Skeletal muscle satellite cell (primary cell): ENCODE measurements around the gene FARS2.

Experiments used
- H3K27me3 ChIP-seq: 2 replicates; pipeline ENCODE4 v1.7.0; 2013; ENCODE audit warnings: low read length; ENCODE audit not compliant: control insufficient read depth, insufficient read depth
- H3K36me3 ChIP-seq: 2 replicates; pipeline ENCODE4 v1.7.0; 2013; ENCODE audit warnings: mild to moderate bottlenecking, control low read depth, low read length; ENCODE audit not compliant: insufficient read depth
- H3K4me1 ChIP-seq: 2 replicates; pipeline ENCODE4 v1.7.0; 2013; ENCODE audit warnings: low read length; ENCODE audit not compliant: control insufficient read depth, insufficient read depth
- H3K4me2 ChIP-seq: 2 replicates; pipeline ENCODE4 v1.7.0; 2013; ENCODE audit warnings: mild to moderate bottlenecking, low read length
- H3K4me3 ChIP-seq: 2 replicates; pipeline ENCODE4 v1.7.0; 2013; ENCODE audit warnings: low read length
- H3K9ac ChIP-seq: 2 replicates; pipeline ENCODE4 v1.7.0; 2013; ENCODE audit warnings: mild to moderate bottlenecking, low read depth, low read length, moderate library complexity
- H3K9me3 ChIP-seq: replicated peaks from 2 replicates; pipeline ENCODE4 v1.7.0; 2013; ENCODE audit warnings: mild to moderate bottlenecking, control low read depth, low read length

Gene FARS2

DNA sequence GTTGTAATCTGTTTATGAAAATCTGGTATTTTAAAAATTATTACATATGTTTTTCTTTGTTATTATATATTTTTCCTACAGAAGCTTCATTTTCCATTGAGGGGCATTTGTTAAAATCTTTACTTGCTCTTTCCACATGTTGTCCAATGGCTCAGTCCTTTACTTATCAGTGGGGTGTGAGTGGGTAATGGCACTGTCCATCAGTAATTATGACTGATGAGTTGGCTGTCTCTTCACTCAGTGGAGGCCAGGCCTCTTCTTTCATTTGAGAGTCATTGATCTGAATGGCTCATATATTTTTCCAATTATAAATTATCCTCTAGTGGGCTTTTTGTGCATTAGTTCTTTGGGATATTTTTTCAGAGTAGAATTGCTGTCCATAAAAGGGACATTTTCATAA is 45.7 kb downstream of the FARS2 start:
- Histone ChIP-seq H3K36me3 (no peaks in the 10 kb centered on the region), H3K9me3 (no peaks in the 10 kb centered on the region), H3K4me3 (no peak overlapping the region), H3K27me3 (no peaks in the 10 kb centered on the region), H3K9ac (no peak overlapping the region), H3K4me1 (peaks cover 5% of the 10 kb centered on the region), H3K4me2 (no peak overlapping the region)

DNA sequence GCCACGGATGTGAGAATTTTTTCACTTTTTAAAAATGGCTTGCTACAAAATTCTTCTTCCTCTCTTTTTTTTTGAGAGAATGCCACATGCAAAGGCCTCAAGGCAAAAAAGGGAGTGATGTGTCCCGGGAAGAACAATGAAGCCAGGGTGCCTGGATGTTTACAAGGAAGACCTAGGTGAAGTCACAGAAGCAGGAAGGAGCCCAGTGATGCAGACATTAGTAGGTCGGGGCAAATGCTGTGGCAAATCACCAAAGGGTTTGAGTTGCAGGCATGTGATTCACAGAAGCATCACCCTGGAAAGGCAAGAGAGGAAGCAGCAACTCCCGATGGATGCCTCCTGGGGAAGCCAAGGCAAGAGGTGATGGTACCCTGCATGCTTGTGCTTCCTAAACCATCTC is 46.8 kb downstream of the FARS2 start:
- Histone ChIP-seq H3K4me3 (no peak overlapping the region), H3K4me2 (no peak overlapping the region), H3K9me3 (no peaks in the 10 kb centered on the region), H3K4me1 (peaks cover 5% of the 10 kb centered on the region), H3K9ac (no peak overlapping the region), H3K27me3 (no peaks in the 10 kb centered on the region), H3K36me3 (no peaks in the 10 kb centered on the region)

DNA sequence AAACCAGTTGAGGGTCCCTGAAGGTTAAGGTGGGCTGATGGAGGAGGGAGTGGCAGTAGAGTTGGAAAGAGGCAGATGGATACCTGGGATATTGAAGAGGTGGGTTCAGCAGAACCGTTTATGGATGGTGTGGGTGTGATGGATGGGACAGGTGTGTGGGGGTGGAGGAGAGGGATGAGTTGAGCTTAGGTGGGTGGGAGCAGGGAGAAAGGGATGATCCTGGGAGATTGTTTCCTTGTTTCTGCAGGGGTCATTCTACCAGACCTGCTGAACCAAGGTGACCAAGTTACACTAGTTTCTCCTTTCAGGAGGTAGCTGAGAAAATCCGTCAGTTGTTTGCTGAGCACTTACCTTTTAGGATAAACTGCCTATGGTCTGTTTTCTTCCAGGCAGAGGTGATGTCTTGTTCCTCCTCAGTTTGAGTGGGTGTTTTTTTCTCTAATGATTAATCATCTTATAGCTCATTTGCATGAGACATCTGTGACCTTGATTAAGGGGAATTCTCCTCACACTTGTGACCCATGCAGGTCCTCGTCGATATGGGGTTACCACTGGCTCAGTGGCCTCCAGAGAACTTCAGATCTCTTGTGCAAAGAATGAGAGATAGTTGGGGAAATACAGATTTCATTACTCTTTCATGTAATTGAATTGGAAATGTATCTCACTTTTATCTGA is 53.0 kb downstream of the FARS2 start:
- Histone ChIP-seq H3K9me3 (no peaks in the 10 kb centered on the region), H3K4me1 (no peaks in the 10 kb centered on the region), H3K27me3 (no peaks in the 10 kb centered on the region), H3K4me2 (no peak overlapping the region), H3K36me3 (no peaks in the 10 kb centered on the region), H3K9ac (no peak overlapping the region), H3K4me3 (no peak overlapping the region)

DNA sequence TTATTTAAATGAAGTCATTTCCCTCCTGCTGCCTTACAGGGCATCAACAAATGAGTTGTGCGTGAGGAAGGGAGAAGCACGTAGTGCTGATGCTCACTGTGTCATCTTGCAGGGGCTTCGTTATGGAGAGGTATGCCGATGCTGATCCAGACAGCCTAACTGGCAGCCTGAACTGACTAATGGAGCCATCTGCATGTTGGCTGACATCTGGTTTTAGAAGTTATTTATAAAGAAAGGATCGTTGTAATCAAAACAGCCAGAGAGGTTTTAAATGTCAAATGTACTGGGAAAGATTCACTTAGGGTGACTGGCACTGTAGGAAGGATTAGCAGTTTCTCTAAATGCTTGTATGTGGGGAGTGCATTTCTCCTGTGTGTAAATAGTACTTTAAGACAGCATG is 54.6 kb downstream of the FARS2 start:
- Histone ChIP-seq H3K4me1 (no peaks in the 10 kb centered on the region), H3K4me3 (no peak overlapping the region), H3K4me2 (no peak overlapping the region), H3K36me3 (no peaks in the 10 kb centered on the region), H3K9ac (no peak overlapping the region), H3K9me3 (no peaks in the 10 kb centered on the region), H3K27me3 (no peaks in the 10 kb centered on the region)

DNA sequence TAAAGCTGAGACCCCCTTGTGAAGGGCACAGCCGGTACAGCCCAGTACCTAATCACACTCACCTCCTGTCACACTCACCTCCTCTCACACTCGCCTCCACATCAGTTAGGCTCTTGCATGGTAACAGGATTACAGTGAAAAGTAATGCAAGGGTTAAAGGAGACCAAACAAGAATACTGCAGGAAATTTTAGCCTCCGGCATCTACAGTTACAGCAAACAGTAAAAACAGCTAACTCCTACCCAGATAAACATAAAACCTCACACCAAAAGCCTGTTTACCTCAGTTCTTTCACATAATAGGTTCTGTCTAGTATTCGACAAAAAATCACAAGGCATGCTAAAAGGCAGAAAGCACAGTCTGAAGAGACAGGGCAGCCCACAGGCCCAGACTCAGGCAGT is 55.6 kb downstream of the FARS2 start:
- Histone ChIP-seq H3K4me3 (no peak overlapping the region), H3K4me2 (no peak overlapping the region), H3K27me3 (no peaks in the 10 kb centered on the region), H3K9me3 (no peaks in the 10 kb centered on the region), H3K36me3 (no peaks in the 10 kb centered on the region), H3K4me1 (no peaks in the 10 kb centered on the region), H3K9ac (no peak overlapping the region)

DNA sequence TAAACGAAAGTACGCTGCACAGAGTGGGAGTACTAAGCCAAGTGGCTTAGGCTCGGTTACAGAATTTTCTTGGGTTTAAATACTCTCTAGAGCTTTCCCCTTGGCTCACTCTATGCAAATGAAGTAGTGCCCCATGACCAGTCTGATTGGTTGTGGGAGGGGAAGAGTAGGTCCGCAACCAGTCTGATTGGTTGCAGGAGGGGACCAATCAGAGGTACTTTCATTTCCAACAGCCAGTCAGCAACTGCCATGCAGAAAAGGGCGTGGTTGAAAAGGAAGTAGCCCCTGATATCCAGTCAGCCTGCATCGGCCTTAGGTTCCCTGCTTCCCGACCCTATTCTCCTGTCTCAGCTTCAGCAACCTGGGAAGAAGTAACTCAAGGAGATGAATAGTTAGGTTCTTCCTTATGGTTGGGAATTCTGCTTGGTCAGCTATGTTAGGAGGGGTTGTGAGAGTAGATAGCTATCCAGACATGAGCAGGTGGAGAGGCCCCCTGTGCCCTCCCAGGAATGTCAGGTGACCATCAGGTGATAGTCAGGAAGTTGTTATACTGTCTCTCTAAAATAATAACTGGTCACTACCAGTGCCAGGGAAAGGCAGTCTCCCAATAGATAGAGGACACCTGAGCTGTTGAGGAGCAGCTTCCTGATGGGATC is 57.4 kb downstream of the FARS2 start:
- Histone ChIP-seq H3K36me3 (no peaks in the 10 kb centered on the region), H3K4me3 (no peak overlapping the region), H3K9me3 (no peaks in the 10 kb centered on the region), H3K9ac (no peak overlapping the region), H3K4me2 (no peak overlapping the region), H3K27me3 (no peaks in the 10 kb centered on the region), H3K4me1 (no peaks in the 10 kb centered on the region)

DNA sequence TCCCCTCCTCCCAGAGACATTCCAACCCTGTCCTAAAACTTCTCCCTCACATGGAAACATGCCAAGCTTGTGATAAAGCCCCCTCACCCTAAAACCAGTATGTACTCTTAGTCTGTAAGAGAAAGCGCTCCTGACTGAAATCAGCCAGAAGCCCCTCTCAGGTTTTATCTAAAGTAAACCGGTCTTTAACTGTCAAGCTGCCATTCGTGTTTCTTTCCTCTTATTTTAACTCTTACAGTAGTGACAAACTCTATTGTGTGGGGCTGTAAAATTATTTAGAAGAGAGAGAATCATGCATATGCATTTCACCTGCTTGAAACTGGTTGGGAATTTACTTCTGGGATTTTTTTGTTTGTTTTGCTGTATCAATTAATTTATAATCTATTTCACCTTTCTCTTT is 62.7 kb downstream of the FARS2 start:
- Histone ChIP-seq H3K9me3 (no peaks in the 10 kb centered on the region), H3K4me1 (no peaks in the 10 kb centered on the region), H3K9ac (no peak overlapping the region), H3K27me3 (no peaks in the 10 kb centered on the region), H3K4me2 (no peak overlapping the region), H3K36me3 (peaks cover 4% of the 10 kb centered on the region), H3K4me3 (no peak overlapping the region)

DNA sequence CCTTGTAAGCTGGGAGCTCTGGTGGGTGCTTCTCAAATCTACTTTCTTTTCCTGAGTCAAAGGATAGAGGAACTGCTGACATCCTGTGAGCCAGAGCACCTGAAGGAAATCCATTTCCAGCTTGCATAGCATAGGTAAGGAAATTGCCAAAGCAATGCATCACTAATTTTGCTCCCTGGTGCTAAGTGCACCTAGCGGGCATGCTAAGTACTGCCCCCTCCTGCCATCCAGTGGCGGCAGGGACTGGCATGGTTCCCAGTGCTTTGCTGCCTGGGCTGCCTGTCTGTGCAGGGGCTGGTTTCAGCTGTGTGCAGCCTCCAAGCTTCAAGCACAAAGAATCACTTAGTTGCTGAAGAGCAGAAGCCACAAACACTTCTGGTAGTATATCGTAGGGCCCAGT is 63.9 kb downstream of the FARS2 start:
- Histone ChIP-seq H3K4me1 (no peaks in the 10 kb centered on the region), H3K9ac (no peak overlapping the region), H3K4me3 (no peak overlapping the region), H3K27me3 (no peaks in the 10 kb centered on the region), H3K36me3 (peaks cover 4% of the 10 kb centered on the region), H3K4me2 (no peak overlapping the region), H3K9me3 (no peaks in the 10 kb centered on the region)

DNA sequence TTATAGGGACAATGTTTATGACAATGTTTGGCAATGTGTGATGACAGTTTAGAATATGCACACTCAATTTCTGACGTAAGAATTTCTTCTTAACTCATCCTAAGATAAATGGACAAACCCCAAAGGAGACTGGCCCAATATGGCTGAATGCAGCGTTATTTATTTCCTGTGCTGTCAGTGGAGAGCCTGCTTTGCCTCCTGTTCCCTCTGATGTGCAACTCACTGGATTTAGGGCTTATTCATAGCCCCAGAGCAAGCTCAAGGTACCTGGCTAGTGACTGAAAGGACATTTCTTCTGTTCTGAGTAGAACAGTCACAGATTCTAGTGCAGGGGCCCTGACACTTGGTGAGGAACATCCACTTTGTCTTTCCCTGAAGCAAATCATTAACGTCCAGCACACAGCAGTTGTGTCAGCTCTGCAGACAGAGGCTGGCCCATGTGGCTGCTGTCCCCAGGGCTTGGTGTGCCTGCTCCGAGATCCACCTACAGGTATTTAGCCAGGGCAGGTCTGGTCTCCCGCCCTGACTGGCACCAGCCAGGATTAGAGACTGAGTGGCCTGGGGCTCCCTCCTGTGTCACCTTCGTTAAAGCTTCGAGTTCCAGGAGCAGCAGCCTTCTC is 64.8 kb downstream of the FARS2 start:
- H3K36me3 ChIP-seq = peaks cover 4% of the 10 kb centered on the region
- H3K4me3 ChIP-seq = no peak overlapping the region
- H3K9ac ChIP-seq = no peak overlapping the region
- H3K4me1 ChIP-seq = no peaks in the 10 kb centered on the region
- no peak overlapping the region for H3K4me2 ChIP-seq
- no peaks in the 10 kb centered on the region for H3K27me3 ChIP-seq
- H3K9me3 ChIP-seq = no peaks in the 10 kb centered on the region

DNA sequence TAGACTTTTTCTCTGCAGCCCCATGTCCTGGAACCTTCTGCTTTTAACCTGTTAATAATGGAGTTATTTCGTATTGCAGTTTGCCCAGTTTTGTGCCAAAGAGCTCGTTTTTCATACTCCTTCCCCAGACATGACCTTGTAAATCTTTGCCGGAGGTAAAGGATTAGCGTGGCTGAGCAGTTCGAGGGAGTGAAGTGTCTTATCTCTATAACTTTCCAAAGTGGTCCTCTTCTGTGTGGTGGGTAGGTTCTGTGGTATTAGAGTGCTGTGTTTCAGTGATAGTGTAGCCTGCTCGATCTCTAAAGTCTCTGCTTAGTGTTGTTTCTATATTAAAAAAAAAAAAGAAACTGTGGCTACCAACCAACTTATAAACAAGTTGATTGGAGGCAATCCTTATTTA is 67.5 kb downstream of the FARS2 start:
- Histone ChIP-seq H3K27me3 (no peaks in the 10 kb centered on the region), H3K4me3 (no peak overlapping the region), H3K9me3 (no peaks in the 10 kb centered on the region), H3K4me2 (no peak overlapping the region), H3K36me3 (peaks cover 4% of the 10 kb centered on the region), H3K4me1 (no peaks in the 10 kb centered on the region), H3K9ac (no peak overlapping the region)

DNA sequence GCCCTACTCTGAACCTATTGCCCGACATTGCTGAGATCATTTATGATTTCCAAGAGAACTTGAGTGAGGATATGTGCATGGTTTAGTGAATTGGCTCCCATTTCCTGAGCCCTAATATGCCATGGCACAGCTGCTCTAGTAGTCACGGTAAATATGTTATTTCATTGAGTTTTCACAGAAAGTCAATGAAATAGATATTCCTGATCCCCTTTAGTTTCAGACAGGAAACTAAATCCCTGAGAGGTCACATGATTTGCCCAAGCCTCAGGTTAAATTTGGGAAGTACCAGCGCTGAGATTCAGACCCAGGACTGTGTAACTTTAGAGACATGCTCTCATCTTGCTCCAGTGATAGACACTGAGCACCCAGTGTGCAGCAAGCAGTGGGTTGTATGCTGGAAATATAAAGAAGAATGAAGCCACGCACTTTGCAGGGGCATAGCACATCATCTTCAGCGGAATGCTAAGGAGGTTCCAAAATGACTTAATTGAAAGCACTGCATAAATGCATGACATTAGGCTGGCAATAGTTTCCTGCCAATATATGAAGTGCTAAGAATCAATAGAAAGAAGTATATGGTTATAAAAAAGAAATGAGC is 70.6 kb downstream of the FARS2 start:
- Histone ChIP-seq H3K4me3 (no peak overlapping the region), H3K36me3 (no peaks in the 10 kb centered on the region), H3K9ac (no peak overlapping the region), H3K4me2 (no peak overlapping the region), H3K27me3 (no peaks in the 10 kb centered on the region), H3K9me3 (no peaks in the 10 kb centered on the region), H3K4me1 (no peaks in the 10 kb centered on the region)
